H54 (cell line): ENCODE measurements around the gene PTTG1.

ENCODE experiments used
- DNase-seq: peaks from one replicate; pipeline ENCODE4 v3.0.0; 2011; ENCODE audit warnings: low spot score, mixed read lengths; ENCODE audit not compliant: insufficient read length
- FAIRE-seq: peaks from 3 replicates; lab custom pipeline; 2011; peaks lifted over from hg19 to GRCh38; lab: Jason Lieb, UNC
- POLR2A ChIP-seq: IDR thresholded peaks from 2 replicates; pipeline ENCODE4 v1.6.1; 2011; ENCODE audit warnings: low read depth, mild to moderate bottlenecking, low read length

Gene PTTG1

DNA sequence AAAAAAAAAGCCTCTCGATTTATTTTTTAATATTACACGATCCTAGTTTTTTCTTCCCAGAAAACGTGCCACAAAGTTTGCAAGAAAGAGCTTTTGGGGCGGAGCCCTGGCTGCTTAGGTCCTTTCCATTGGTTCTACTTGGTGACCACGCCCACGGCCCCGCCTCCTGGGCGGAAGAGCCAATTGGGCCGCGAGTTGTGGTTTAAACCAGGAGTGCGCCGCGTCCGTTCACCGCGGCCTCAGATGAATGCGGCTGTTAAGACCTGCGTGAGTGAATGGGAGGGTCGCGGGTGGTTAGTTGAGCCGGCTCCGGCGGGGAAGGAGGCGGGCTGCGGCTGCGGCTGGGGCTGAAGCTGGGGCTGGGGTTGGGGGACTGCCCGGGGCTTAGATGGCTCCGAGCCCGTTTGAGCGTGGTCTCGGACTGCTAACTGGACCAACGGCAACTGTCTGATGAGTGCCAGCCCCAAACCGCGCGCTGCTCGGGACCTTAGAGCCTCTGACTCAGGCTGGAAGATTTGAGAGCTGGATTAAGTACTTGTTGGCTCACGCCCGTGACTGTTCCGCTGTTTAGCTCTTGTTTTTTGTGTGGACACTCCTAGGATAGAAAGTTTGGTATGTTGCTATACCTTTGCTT, at the start of gene PTTG1:
Gene PTTG1 (plus strand): TSS at position 231 of the 634 bp plus-strand sequence. CDS start 458 bp downstream, outside the sequence.
- TF ChIP-seq POLR2A = peak; percentile 91
- peak; percentile 69 for DNase-seq
- FAIRE-seq = peak; percentile 84

DNA sequence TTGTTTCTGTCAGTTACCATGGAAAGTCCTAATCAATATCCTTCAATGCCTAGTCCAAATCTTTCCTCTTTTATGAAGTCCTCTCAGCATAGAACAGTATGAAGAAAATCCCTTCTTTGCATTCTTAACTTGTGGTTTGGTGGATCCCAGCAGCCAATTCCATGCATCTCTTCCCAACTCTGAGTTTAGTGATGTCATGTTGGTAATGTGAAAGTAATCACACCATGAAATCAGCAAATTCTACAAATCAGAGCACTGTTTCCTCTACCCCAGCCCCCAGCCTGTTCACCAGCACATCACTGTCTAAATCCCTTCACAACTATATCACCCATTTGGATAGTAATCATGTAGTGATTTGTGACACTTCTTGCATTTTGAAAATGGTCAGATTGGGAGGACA, 46.5 kb upstream of the PTTG1 start:
- no peak for FAIRE-seq
- no peak for TF ChIP-seq POLR2A
- no peak for DNase-seq

DNA sequence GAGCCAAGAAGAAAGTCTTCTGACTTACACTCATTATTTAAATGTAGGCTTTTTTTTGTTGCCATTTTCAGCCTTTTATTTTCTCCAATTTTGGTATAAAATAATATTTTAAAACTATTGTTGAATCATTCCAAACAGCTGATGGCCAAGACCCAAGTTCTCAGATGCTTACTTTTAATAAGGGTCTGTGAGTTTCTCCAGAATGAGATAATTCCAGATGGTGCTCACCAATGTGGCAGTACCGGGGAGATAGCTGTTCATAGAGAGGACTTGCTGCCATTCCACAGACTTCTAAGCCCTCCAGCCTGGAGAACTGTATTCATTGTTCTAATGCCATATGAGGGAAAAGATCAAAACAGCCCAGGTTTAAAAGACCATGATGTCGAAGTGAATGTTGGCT, 46.0 kb upstream of the PTTG1 start:
- no peak for DNase-seq
- FAIRE-seq = no peak
- no peak for TF ChIP-seq POLR2A

DNA sequence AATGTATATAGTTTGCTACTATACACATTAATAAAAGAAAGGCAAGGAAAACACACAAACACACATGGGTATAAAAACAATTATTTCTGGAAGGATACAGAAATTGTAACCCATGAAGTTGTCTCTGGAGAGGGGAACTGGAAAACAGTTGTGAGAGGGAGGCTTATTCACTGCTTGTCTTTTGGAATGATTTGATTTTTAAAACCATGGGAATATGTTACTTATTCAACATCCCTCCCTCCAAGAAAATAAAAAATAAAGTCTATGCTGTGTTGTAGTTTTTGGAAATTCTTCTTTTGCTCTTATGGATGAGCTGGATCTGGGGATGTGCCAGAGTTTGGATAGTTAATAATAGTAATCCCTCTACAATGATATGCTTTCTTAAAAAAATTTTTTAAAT, 45.2 kb upstream of the PTTG1 start:
- no peak for FAIRE-seq
- no peak for DNase-seq
- TF ChIP-seq POLR2A = no peak

DNA sequence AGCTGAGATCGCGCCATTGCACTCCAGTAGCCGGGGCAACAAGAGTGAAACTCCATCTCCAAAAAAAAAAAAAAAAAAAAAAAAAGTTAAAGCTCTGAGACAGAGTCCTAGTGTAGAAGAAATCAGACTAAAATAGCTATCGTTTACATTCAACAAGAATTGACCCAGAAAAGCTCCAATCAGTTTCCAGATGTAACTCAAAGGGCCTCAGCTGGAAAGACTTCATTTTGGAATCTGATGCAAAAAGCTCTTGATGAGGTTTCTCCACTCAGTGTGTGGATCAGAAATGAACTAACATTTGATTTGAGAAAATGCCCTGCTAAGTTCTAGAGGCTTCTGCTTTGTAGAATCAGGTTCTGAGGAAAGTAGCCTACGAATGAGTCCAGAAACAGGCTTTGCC, 44.0 kb upstream of the PTTG1 start:
- DNase-seq (no peak), FAIRE-seq (no peak)
- TF ChIP-seq POLR2A = no peak

DNA sequence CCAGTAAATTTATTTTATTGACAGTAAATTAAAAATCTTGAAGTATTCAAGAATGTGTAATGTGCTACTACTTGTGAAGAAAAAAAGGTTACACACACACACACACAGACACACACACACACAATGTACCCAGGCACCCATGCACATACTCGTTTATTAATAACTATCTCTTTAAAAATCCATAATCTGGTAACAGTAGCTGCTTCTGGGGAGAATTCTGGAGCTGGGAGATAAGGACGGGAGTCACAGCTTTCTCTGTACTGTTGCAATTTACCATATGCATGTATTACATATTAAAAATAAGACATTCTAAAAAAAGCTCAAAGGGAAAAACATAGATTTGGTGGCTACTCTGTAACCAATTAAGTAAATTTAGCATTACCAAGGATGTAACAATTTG, 43.3 kb upstream of the PTTG1 start:
- DNase-seq (no peak), FAIRE-seq (no peak)
- TF ChIP-seq POLR2A = no peak

- FAIRE-seq (no peak), DNase-seq (no peak)
- no peak for TF ChIP-seq POLR2A
Measured at GRCh38 chr5:160379511-160379910, 42.1 kb upstream of the PTTG1 start.

DNA sequence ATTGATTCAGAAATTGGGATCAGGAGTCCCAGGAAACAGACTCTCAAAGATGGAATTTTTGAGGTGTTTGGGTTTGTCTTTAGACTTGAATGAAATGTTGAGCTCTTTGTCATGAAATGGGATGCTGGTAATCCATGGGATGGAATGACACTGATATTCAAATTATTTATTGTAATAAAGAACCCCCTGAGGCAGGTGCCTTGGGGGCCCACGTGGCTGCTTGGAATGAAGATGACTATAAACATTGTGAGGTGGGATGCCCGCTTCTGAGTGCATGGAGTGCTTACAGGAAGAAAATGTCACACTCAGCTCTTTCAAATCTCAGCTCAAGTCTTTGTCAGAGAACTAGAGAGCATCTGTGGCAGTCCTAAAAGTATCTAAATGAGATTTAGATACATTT, 41.6 kb upstream of the PTTG1 start:
- DNase-seq = no peak
- no peak for TF ChIP-seq POLR2A
- FAIRE-seq = no peak

DNA sequence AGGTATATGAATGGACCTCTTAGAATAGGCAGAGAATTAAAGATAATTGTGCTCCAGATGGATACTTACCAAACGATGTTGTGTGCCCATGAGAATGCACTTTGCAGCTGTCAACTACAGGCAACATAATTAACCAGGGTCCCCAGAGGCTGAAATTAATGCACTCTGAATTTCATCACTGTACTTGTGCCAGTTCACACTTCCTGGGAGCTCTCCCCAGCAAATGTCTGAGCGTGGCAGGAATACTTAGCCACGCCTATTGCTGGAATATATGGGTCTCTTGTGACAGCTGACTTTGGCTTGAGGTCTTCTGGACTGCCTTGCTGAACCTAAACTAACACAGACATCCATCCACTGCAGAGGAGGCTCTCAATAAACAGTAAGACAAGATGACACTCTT, 39.3 kb upstream of the PTTG1 start:
- TF ChIP-seq POLR2A = no peak
- FAIRE-seq (no peak), DNase-seq (no peak)

- DNase-seq = no peak
- TF ChIP-seq POLR2A = no peak
- no peak for FAIRE-seq
Measured at GRCh38 chr5:160384681-160385080, 37.0 kb upstream of the PTTG1 start.

- FAIRE-seq (no peak), DNase-seq (no peak)
- no peak for TF ChIP-seq POLR2A
Measured at GRCh38 chr5:160385496-160385895, 36.2 kb upstream of the PTTG1 start.

GRCh38 chr5:160387445-160387844, 34.2 kb upstream of the PTTG1 start:
- no peak for TF ChIP-seq POLR2A
- no peak for FAIRE-seq
- DNase-seq = no peak

DNA sequence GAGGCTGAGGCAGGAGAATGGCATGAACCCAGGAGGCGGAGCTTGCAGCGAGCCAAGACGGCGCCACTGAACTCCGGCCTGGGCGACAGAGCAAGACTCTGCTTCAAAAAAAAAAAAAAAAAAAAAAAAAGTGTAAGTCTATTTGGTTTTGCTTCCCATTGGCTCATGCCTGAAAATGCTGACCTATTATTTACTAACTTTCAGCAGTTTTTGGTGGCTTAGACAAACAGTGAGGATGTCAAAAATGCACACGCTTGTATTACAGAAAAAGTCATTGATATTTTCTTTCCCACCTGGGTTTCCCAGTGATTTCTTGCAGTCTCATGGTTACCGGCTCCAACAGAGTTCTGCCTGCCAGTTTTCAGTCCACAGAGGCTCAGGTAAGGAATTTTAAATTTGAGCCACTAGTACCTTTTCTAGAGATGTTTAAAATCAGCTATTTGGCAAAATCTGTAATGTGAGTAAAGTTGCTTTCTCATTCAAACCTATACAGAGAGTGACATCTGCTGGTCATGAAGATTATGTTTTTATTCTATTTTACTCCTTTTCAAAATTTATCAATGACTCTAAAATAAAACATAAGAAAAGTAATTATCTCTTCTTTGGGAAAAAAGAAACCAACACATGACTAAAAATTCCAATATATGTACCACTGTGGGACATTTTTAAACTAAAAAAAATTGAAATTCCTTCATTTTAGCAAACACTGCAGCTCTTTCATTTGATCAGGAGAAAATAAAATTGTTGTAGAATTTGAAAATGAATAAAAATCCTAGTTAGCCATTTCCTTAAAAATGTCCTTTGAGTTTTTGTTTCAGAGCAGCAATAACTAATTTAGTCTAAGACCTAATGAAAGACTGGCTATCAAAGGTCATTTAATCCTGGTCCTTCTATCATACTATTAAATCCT, 30.6 kb upstream of the PTTG1 start:
- DNase-seq (no peak), FAIRE-seq (no peak)
- no peak for TF ChIP-seq POLR2A

DNA sequence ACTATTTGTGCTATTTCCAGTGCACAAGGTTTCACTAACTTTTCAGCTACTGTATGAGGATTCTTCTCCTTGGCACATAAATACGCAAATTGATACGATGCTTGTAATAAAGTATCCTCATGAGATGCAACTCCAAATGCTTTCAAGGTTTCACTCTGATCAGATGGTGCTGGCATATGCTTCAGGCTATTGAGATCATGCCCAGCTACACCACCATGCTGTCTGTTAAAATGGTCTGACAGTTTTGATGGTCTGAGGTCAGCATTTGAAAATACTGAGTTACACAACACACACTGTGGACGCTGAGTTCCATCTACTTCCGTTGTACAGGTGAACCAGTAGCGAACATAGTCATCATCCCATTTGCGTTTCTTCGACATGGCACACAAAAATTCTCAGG, 26.5 kb upstream of the PTTG1 start:
- no peak for DNase-seq
- FAIRE-seq = no peak
- TF ChIP-seq POLR2A = no peak
